IMR-90 (cell line): ENCODE measurements around the gene VCL. TPM values are rescaled to one million over a fixed set of nuclear protein-coding genes. Genes with fewer than 3 reads are reported as not detected.

Experiments used
- ATAC-seq: fragments of 200-7000 bp; cut with Tn5 transposase; 2 replicates; pipeline ENCODE4 v1.9.1; 2020; ENCODE audit warnings: low read depth, mild to moderate bottlenecking, moderate library complexity
- BruUV-seq: library from RNA; stranded (reverse); fragments of 400-500 nt; replicated peaks from 2 replicates; lab custom pipeline; 2021; lab: Mats Ljungman, UMichigan
- CTCF ChIA-PET: fragments of 300-600 bp; formaldehyde crosslinking; extraction: SDS; loops from one replicate; lab custom pipeline; 2021; ENCODE audit warnings: antibody characterized with exemption; lab: Yijun Ruan, JAX
- POLR2A ChIA-PET: fragments of 300-600 bp; sonication (Branson Sonifier 250); formaldehyde crosslinking; loops from one replicate; lab custom pipeline; 2022; ENCODE audit warnings: antibody characterized with exemption; ENCODE audit not compliant: unreplicated experiment; lab: Charles Lee
- DNase-seq: peaks from one replicate; pipeline ENCODE4 v3.0.0; 2013
- H2AFZ ChIP-seq: replicated peaks from 2 replicates; pipeline ENCODE3; 2013; ENCODE audit warnings: low read length, mild to moderate bottlenecking; ENCODE audit not compliant: poor library complexity
- H2AK5ac ChIP-seq: 2 replicates; pipeline ENCODE4 v1.6.1; 2013; ENCODE audit warnings: low read depth, low read length, inconsistent platforms
- H2AK9ac ChIP-seq: replicated peaks from 2 replicates; pipeline ENCODE3; 2013; ENCODE audit warnings: mild to moderate bottlenecking, low read depth, low read length, moderate library complexity; ENCODE audit not compliant: poor library complexity
- H2BK120ac ChIP-seq: 2 replicates; pipeline ENCODE4 v1.6.1; 2013; ENCODE audit warnings: low read depth, low read length, inconsistent platforms
- H2BK15ac ChIP-seq: 3 replicates; pipeline ENCODE4 v1.6.1; 2013; ENCODE audit warnings: low read depth, low read length, inconsistent platforms
- H2BK20ac ChIP-seq: 2 replicates; pipeline ENCODE4 v1.6.1; 2013; ENCODE audit warnings: low read depth, mild to moderate bottlenecking, inconsistent platforms, low read length, moderate library complexity
- H2BK5ac ChIP-seq: 2 replicates; pipeline ENCODE4 v1.6.1; 2013; ENCODE audit warnings: mild to moderate bottlenecking, low read depth, low read length, inconsistent platforms; ENCODE audit not compliant: poor library complexity, severe bottlenecking
- H3K14ac ChIP-seq: replicated peaks from 2 replicates; pipeline ENCODE4 v1.6.1; 2013; ENCODE audit warnings: low read depth, low read length, inconsistent platforms
- H3K18ac ChIP-seq: 2 replicates; pipeline ENCODE4 v1.6.1; 2013; ENCODE audit warnings: low read depth, low read length, control low read depth
- H3K23ac ChIP-seq: 2 replicates; pipeline ENCODE4 v1.6.1; 2013; ENCODE audit warnings: low read depth, low read length, inconsistent platforms
- H3K27ac ChIP-seq: 2 replicates; pipeline ENCODE4 v1.5.1; 2013; ENCODE audit warnings: mild to moderate bottlenecking, control low read depth, low read length; ENCODE audit not compliant: insufficient read depth
- H3K27me3 ChIP-seq: 2 replicates; pipeline ENCODE4 v1.6.1; 2013; ENCODE audit warnings: low read length; ENCODE audit not compliant: control insufficient read depth, insufficient read depth
- H3K36me3 ChIP-seq: 2 replicates; pipeline ENCODE4 v1.6.1; 2013; ENCODE audit warnings: low read length, mixed read lengths; ENCODE audit not compliant: control insufficient read depth, insufficient read depth
- H3K4ac ChIP-seq: 2 replicates; pipeline ENCODE4 v1.6.1; 2013; ENCODE audit warnings: low read depth, low read length, inconsistent platforms
- H3K4me1 ChIP-seq: 2 replicates; pipeline ENCODE4 v1.6.1; 2013; ENCODE audit warnings: low read length, mixed read lengths; ENCODE audit not compliant: control insufficient read depth, insufficient read depth
- H3K4me2 ChIP-seq: 2 replicates; pipeline ENCODE4 v1.6.1; 2013; ENCODE audit warnings: low read depth, mild to moderate bottlenecking, control low read depth, low read length, moderate library complexity
- H3K4me3 ChIP-seq: 2 replicates; pipeline ENCODE4 v1.5.1; 2013; ENCODE audit warnings: low read depth, mild to moderate bottlenecking, control low read depth, low read length, moderate library complexity; ENCODE audit not compliant: insufficient read depth
- H3K56ac ChIP-seq: 2 replicates; pipeline ENCODE4 v1.6.1; 2013; ENCODE audit warnings: low read length, inconsistent platforms; ENCODE audit not compliant: insufficient read depth; ENCODE audit errors: extremely low read depth
- H3K79me1 ChIP-seq, 2 experiments: 2 replicates each; pipeline ENCODE4 v1.6.1; 2013; ENCODE audit warnings: low read length in 2 of 2, inconsistent platforms in 1 of 2, low read depth in 1 of 2
- H3K9ac ChIP-seq: 2 replicates; pipeline ENCODE4 v1.6.1; 2013; ENCODE audit warnings: low read depth, low read length, control low read depth
- H3K9me1 ChIP-seq: 2 replicates; pipeline ENCODE4 v1.6.1; 2013; ENCODE audit warnings: low read length, inconsistent platforms; ENCODE audit not compliant: insufficient read depth
- H3K9me3 ChIP-seq: 2 replicates; pipeline ENCODE4 v1.6.1; 2013; ENCODE audit warnings: low read length; ENCODE audit not compliant: control insufficient read depth, insufficient read depth
- H4K20me1 ChIP-seq: 2 replicates; pipeline ENCODE4 v1.6.1; 2013; ENCODE audit warnings: low read length, inconsistent platforms; ENCODE audit not compliant: insufficient read depth
- H4K5ac ChIP-seq: 2 replicates; pipeline ENCODE4 v1.6.1; 2013; ENCODE audit warnings: mild to moderate bottlenecking, low read depth, low read length, control low read depth
- H4K8ac ChIP-seq, 2 experiments: 2 replicates each; pipeline ENCODE4 v1.6.1; 2013; ENCODE audit warnings: low read depth in 2 of 2, low read length in 2 of 2, control low read depth in 1 of 2, inconsistent platforms in 1 of 2
- H4K91ac ChIP-seq: 2 replicates; pipeline ENCODE4 v1.6.1; 2013; ENCODE audit warnings: low read depth, low read length, inconsistent platforms; ENCODE audit not compliant: insufficient read depth
- BHLHE40 ChIP-seq: fragments of 150-350 bp; IDR thresholded peaks from 2 replicates; pipeline ENCODE4 v1.6.1; 2016; ENCODE audit warnings: mild to moderate bottlenecking, low read depth, low read length
- CHD1 ChIP-seq: IDR thresholded peaks from 2 replicates; pipeline ENCODE4 v1.6.1; 2012; ENCODE audit warnings: low read depth, low read length, improper control_type of control experiment
- ELK1 ChIP-seq: fragments of 150-350 bp; IDR thresholded peaks from 2 replicates; pipeline ENCODE4 v1.6.1; 2016; ENCODE audit warnings: low read depth, mild to moderate bottlenecking, low read length, moderate library complexity, borderline replicate concordance
- MAFK ChIP-seq: IDR thresholded peaks from 2 replicates; pipeline ENCODE4 v1.6.1; 2012; ENCODE audit warnings: low read depth, low read length, improper control_type of control experiment
- MAZ ChIP-seq: IDR thresholded peaks from 2 replicates; pipeline ENCODE4 v1.6.1; 2012; ENCODE audit warnings: low read depth, mild to moderate bottlenecking, low read length, improper control_type of control experiment, moderate library complexity, borderline replicate concordance
- NFE2L2 ChIP-seq: fragments of 150-350 bp; IDR thresholded peaks from 2 replicates; pipeline ENCODE4 v1.6.1; 2016; ENCODE audit warnings: low read depth, mild to moderate bottlenecking, low read length
- POLR2A ChIP-seq: IDR thresholded peaks from 2 replicates; pipeline ENCODE4 v1.6.1; 2012; ENCODE audit warnings: mild to moderate bottlenecking, low read depth, low read length
- RAD21 ChIP-seq: IDR thresholded peaks from 2 replicates; pipeline ENCODE4 v1.6.1; 2012; ENCODE audit warnings: low read length, improper control_type of control experiment
- RCOR1 ChIP-seq: IDR thresholded peaks from 2 replicates; pipeline ENCODE4 v1.6.1; 2012; ENCODE audit warnings: mild to moderate bottlenecking, low read length, improper control_type of control experiment; ENCODE audit not compliant: insufficient replicate concordance
- RFX5 ChIP-seq: IDR thresholded peaks from 2 replicates; pipeline ENCODE4 v1.8.0; 2012; ENCODE audit warnings: low read depth, mild to moderate bottlenecking, low read length, moderate library complexity
- SMC3 ChIP-seq: fragments of 150-350 bp; IDR thresholded peaks from 2 replicates; pipeline ENCODE4 v1.6.1; 2016; ENCODE audit warnings: low read depth, mild to moderate bottlenecking, antibody characterized with exemption, low read length, moderate library complexity
- USF2 ChIP-seq: fragments of 150-350 bp; IDR thresholded peaks from 2 replicates; pipeline ENCODE4 v1.6.1; 2017; ENCODE audit warnings: mild to moderate bottlenecking, antibody characterized with exemption, low read length, low read depth
- WGBS, 2 experiments: methylation state at CpG; one replicate each; pipeline versions ENCODE4 v1.1.5 to v1.1.7; 2013; ENCODE audit warnings: missing lambda C conversion rate in 2 of 2; ENCODE audit not compliant: insufficient read length in 1 of 2; ENCODE audit errors: extremely low coverage in 2 of 2; 5-methylcytosine and 5-hydroxymethylcytosine counted together
- dilution Hi-C: fragments of 300-500 bp; cut with HindIII; formaldehyde crosslinking; loops from one replicate; pipeline ENCODE4 v1.14.3; 2018; ENCODE audit warnings: low sequenced_read_pairs; ENCODE audit not compliant: unreplicated experiment
- in situ Hi-C: fragments of 300-500 bp; cut with MboI; formaldehyde crosslinking; loops from 3 replicates; pipeline ENCODE4 v1.14.3; 2019; ENCODE audit warnings: low sequenced_read_pairs, inconsistent platforms, mixed read lengths
- intact Hi-C: fragments of 100-400 bp; cut with micrococcal nuclease; formaldehyde crosslinking; loops from 2 replicates; pipeline ENCODE4 v1.10.0; 2022
- polyA plus RNA-seq, 3 experiments: library from polyadenylated mRNA; depleted of rRNA; stranded (reverse); fragments of >200 nt; gene quantifications; 2 replicates each; pipeline ENCODE4 v1.2.3, GENCODE V29; 2012; ENCODE audit warnings: low replicate concordance in 1 of 3
- total RNA-seq: library from RNA; depleted of rRNA; stranded (reverse); fragments of >200 nt; gene quantifications from 2 replicates; pipeline ENCODE4 v1.2.3, GENCODE V29; 2012

VCL gene
- total and polyA plus RNA-seq, 2 of the 4 experiments (the other 2 are of a cell fraction), result 227 to 283 TPM

GRCh38 chr10:74040200-74041126 lies 42.5 kb downstream of the VCL start (continued):
- TF ChIP-seq CHD1 (no peak), BHLHE40 (no peak), POLR2A (no peak)

GRCh38 chr10:74044419-74044818 lies 46.5 kb downstream of the VCL start:
- H3K18ac ChIP-seq, result no peak overlapping the region
- H4K20me1 ChIP-seq, result peaks cover 51% of the 10 kb centered on the region
- in situ Hi-C loops, result no loop called here
- no peaks in the 10 kb centered on the region for H3K9me3 ChIP-seq
- H2BK15ac ChIP-seq, result no peak overlapping the region
- no peak overlapping the region for H2BK20ac ChIP-seq
- H4K91ac ChIP-seq, result no peak overlapping the region
- ATAC-seq (no peak), DNase-seq (no peak)
- no peak overlapping the region for H2BK120ac ChIP-seq
- H3K27me3 ChIP-seq, result no peaks in the 10 kb centered on the region
- intact Hi-C loops, result no loop called here
- H3K56ac ChIP-seq, result no peak overlapping the region
- BruUV-seq, result no TSS peak
- H3K4me2 ChIP-seq, result no peak overlapping the region
- H3K23ac ChIP-seq, result no peak overlapping the region
- H2BK5ac ChIP-seq, result peak overlapping the region; percentile 77
- H3K9me1 ChIP-seq, result peaks cover 8% of the 10 kb centered on the region
- no peak overlapping the region for H3K27ac ChIP-seq
- no peak overlapping the region for H3K9ac ChIP-seq
- no peak overlapping the region for H3K14ac ChIP-seq
- peaks cover 9% of the 10 kb centered on the region for H3K4me1 ChIP-seq
- peaks cover 21% of the 10 kb centered on the region for H3K36me3 ChIP-seq
- TF ChIP-seq NFE2L2, result no peak
- no peak for TF ChIP-seq MAZ
- no peak for TF ChIP-seq RFX5
- TF ChIP-seq MAFK, result no peak
- TF ChIP-seq USF2, result no peak
- TF ChIP-seq ELK1, result no peak
- no peak for TF ChIP-seq POLR2A
- no peak for TF ChIP-seq RCOR1
- no peak for TF ChIP-seq SMC3
- TF ChIP-seq BHLHE40, result no peak
- TF ChIP-seq RAD21, result no peak
- no peak overlapping the region for H2AK9ac ChIP-seq
- no CpG with 5 or more reads among the region's 2 CpGs for WGBS, 2 experiments
- no peak overlapping the region for H3K4me3 ChIP-seq
- no peak overlapping the region for H4K8ac ChIP-seq
- H3K4ac ChIP-seq, result no peak overlapping the region
- dilution Hi-C loops, result no loop called here
- H3K79me1 ChIP-seq, result peaks cover 12 to 47% of the 10 kb centered on the region in 2 experiments; a peak in 3 of 4 replicates
- POLR2A ChIA-PET, result no interaction called here
- H4K5ac ChIP-seq, result no peak overlapping the region
- CTCF ChIA-PET, result no interaction called here
- no peak overlapping the region for H2AFZ ChIP-seq
- H2AK5ac ChIP-seq, result no peak overlapping the region
